Measurements from ENCODE around the gene NMRAL1.

Gene NMRAL1

DNA sequence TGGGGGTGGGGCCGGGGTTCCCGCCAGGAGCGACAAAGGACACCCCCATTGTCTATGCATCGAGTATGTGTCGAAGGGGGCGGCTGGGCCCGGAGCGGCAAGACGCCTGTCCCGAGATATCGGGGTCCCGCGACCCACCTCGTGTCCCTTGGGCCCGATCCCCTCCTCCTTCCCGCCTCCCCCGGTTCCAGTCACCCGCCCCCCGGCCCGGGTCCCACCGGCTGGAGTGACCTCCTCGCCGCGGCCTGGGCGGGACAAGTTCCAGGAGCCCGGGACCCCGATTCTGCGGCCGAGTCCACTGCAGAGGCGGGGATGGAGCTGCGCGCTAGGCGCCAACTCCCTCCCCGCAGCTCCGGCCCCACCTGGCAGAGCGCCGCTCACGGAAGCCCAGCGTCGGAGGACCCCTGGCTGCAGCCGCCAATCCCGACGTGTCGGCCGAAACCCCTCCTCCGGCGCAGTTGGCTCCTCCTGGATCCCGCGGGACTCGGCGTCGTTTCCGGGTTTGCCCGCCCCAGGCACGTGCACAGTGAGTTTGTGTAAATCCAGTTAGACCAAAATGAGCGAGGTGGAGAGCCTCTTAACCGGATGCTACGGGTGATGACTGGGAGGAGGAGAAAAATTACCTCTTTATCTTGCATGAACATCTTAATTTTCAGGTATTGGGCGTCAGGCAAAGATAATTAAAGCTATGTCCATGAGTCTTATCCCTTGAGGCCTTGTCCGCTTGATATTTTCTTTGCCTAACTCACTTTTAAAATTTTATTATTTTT is at the start of gene NMRAL1:
Gene NMRAL1, minus strand, starts transcription at position 434 of the 770 bp plus-strand sequence. CDS start 493 bp downstream, outside the sequence.
- peak; percentile 71 for DNase-seq (ENCODE audit: low read depth)

GRCh38 chr16:4523686-4524085 is 49.3 kb upstream of the NMRAL1 start:
- no peak for DNase-seq (ENCODE audit: low read depth)

- DNase-seq (ENCODE audit: low read depth) = no peak
These were observed 47.7 kb upstream of the NMRAL1 start for GRCh38 chr16:4522051-4522581.

DNA sequence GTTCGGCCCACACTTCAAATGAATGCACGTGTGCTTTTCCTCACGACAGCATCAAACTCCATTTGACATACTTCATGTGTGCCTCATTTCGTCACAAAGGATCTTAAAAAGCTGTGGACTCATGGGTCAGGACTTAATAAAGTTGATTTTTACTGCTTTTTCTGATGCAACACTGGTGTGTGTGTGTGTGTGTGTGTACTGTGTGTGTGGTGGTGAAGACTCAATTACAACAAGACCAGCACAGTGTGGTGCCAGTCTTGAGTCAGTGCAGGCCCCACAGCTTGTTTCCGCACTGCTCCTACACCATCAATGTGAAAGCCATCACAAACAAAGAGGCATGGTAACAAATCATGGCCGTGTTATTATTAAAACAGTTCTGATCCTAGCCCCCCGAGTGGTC is 46.5 kb upstream of the NMRAL1 start:
- no peak for DNase-seq (ENCODE audit: low read depth)

DNA sequence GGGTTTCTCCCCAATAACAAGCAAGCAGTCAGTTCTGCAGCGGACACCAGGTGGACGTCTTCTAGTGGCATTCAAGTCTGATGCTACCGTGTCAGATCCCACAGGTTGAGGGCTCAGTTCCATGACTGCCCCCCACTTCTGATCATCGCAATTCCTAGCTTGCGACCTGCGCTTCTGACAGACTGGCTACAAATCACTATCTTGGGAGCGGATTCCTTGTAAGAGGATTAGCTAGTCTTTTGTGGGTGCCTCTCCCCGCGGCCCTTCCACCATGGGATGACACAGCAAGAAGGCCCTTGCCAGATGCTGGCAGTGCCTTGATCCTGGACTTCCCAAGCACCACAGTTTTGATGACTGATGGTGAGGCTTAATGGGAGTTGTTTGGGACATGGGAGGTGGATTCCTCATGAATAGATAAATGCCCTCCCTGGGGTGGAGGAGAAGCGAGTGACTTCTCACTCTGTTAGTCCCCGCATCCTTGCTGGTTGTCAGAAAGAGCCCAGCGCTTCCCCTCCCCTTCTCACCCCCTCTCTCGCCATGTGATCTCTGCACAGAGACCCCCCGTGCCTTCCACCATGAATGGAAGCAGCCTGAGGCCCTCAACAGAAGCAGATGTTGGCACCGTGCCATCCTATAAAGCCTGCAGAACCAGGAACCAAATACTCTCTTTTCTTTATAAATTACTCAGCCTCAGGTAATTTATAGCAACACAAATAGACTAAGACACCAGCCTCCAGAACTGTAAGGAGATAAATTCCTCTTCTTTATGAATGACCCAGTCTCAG is 45.0 kb upstream of the NMRAL1 start:
- DNase-seq (ENCODE audit: low read depth) = no peak

GRCh38 chr16:4517812-4518680 is 43.6 kb upstream of the NMRAL1 start:
- DNase-seq (ENCODE audit: low read depth) = no peak

DNA sequence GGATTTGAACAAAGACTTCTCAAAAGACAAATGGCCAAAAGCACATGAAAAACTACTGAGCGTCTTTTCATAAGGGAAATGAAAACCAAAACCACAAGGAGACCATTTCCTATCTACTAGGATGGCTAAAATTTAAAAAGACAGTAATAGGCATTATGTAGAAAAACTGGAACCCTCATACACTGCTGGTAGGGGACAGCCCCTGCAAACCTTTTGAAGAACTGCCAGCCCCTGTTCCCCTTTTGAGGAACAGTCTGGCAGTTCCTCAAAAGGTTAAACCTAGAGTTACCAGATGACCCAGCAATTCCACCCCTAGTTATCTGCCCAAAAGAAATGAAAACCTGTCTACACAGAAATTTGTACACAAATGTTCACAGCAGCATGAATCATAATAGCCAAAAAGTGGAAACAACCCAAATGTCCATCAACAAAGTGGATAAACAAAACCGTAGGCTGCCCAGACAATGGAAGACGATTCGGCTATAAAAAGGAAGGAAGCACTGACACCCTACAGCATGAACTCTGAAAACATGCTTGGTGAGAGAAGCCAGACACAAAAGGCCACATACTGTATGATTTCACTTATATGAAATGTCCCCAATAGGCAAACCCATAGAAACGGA is 41.3 kb upstream of the NMRAL1 start:
- no peak for DNase-seq (ENCODE audit: low read depth)

- no peak for DNase-seq (ENCODE audit: low read depth)
These were observed 40.2 kb upstream of the NMRAL1 start for GRCh38 chr16:4514606-4515005.

DNA sequence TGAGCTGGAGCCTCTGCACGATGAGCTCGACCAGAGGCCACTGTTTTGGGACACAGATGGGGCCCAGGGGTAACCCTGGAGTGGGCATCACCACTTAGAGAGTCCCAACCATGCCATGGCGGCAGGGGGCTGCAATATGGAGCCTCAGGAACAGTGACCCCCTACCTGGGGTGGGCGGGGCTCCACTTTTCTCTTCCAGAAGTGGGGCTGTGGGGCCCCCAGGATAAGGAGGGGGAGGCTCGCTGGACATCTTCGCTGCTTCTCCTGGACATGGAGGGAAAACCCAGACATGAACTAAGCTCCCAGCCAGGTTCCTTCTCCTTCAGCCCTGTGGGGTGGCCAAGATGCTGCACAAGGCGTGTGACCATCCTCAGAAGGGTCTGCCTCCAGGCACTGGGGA is 39.5 kb upstream of the NMRAL1 start:
- DNase-seq (ENCODE audit: low read depth) = no peak

DNA sequence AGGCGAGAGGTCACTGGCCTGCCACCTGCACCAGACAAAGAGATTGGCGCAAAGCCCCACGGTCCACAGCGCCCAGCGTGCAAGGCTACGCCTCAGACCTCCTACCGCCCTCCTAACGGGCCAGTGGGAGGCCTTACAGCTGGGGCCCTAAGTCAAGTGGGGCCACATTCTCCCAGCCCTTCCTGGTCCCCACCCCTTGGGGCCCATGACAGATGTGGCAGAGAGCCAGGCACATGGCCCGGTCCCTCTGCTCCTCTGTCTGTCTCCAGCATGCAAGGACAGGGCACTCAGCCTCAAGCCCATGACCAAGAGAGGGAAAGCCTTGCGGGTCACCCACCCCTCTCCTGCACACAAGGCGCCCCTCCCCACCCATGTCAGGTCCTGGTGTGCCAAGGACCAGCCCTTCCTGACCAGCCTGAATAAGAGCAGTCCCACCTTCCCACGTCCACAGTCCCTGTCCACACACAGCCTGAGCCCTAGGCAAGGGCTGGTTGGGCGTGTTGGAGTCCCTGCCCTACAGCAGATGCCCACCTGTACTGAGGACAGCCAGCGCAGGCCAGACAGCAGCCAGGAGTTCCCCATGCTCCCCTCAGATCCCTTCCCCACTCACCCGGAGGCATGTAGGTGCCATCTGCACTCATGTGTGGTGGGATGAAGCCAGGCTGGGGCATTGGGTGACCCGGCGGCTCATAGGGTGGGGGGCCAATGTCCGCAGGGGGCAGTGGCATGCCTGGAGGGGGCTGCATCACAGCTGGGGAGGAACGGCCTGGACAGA is 38.8 kb upstream of the NMRAL1 start:
- no peak for DNase-seq (ENCODE audit: low read depth)

- DNase-seq (ENCODE audit: low read depth) = no peak
These were observed 38.0 kb upstream of the NMRAL1 start for GRCh38 chr16:4512473-4512872.

GRCh38 chr16:4511441-4512082 is 37.1 kb upstream of the NMRAL1 start:
- DNase-seq (ENCODE audit: low read depth) = no peak

DNA sequence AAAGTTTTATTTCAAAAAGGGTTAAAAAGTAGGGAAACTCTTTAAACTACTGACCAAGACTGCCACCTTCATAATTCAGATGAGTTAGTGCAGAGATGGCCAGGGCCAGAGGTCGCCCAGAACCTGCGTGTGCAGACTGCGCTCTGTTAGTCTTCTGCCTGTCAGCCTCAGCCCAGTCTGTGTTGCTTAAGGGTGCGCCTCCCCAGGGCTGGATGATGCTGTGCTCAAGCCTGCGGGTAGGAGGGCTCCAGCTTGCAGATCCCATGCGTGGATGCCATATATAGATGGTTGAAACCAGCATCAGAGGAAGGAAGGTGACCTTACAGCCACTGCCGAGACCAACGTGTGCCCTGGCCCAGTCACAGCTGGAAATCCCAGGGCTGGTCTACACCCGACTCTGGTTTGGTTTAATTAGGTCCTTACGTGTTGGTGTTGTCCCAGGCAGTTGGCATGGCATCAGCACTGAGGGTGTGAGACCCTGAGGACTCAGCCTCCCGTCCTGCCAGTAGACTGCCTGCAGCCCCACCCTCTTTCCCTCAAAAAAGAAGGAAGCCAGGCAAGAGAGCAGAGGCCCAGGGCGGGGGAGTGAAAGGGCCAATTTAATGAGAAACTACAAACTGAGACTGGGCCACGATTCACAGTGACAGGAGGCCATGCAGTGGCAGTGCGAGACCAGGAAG is 36.5 kb upstream of the NMRAL1 start:
- DNase-seq (ENCODE audit: low read depth) = no peak

GRCh38 chr16:4510131-4510530 is 35.7 kb upstream of the NMRAL1 start:
- DNase-seq (ENCODE audit: low read depth) = no peak

DNA sequence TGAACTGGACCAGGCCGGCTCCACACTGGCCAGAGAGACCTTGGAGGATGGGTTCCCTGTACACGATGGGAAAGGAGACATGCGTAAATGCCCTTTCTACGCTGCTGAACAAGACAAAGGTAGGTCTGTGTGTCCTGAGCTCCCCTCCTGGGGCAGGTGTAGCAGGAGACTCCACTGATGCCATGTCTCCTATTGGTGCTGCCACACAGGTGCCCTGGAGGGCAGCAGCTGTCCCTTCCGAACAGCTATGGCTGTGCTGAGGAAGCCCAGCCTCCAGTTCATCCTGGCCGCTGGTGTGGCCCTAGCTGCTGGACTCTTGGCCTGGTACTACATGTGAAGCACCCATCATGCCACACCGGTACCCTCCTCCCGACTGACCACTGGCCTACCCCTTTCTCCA is 35.0 kb upstream of the NMRAL1 start:
- no peak for DNase-seq (ENCODE audit: low read depth)

GRCh38 chr16:4508806-4509205 is 34.4 kb upstream of the NMRAL1 start:
- DNase-seq (ENCODE audit: low read depth) = no peak

DNA sequence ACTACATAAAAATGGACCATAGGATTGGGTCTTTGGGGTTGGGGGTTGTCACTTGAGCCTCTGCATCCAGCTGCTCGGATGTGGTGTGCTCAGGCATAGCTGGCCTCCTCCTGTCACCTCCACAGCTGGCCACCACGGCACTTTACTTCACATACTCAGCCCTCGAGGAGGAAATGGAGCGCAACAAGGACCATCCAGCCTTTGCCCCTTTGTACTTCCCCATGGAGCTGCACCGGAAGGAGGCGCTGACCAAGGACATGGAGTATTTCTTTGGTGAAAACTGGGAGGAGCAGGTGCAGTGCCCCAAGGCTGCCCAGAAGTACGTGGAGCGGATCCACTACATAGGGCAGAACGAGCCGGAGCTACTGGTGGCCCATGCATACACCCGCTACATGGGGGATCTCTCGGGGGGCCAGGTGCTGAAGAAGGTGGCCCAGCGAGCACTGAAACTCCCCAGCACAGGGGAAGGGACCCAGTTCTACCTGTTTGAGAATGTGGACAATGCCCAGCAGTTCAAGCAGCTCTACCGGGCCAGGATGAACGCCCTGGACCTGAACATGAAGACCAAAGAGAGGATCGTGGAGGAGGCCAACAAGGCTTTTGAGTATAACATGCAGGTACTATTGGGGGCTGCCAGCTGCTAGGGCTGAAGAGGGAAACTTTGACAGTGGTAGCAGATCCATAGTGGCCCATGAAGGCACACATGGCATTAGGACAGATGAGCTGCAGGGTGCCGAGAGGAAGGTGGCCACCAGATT is 33.3 kb upstream of the NMRAL1 start:
- DNase-seq (ENCODE audit: low read depth) = no peak

DNA sequence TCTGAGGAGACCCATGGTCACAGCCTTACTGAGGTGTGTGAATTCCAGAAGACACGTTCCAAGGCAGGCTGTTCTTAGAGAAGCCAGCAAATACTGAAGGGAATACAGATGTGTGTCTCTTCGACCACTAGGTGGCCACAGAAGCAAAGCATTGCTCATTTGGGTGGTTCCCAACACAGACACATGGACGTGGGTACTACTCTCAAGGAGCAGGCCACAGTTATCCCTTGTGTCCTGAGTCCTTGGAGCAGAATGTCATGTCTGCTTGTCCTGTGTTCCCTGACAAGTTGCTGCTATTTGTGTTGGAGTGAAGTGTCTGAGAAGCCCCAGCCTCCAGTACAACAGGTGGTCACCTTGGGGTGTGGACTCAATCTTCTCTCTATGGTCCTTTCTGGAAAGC is 32.0 kb upstream of the NMRAL1 start:
- DNase-seq (ENCODE audit: low read depth) = peak; percentile 25
